ENCODE results near the gene SGK1.

DNA sequence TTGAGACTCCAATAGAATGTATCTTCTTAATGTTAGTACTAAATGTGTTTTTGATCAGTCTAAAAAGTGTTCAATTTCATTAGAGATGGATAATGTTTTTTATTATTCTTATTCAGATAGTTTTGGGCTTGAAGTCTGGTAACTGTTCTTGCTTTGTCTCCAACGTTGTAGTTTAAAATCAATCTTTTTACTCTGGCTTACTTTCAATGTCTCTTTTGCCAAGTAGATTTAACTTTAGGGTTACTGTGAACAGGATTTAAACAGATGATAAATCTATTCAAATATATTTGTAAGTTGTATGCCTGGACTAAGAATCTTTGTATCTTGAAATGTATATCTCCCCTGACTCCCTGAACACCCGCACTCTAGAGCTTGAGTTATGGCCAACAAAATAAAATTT, 51.1 kb downstream of the SGK1 start:
- TF ChIP-seq CTCF (conservative IDR thresholded peaks at IDR 0.05 in 1 of 2, IDR thresholded peaks at IDR 0.05 in 1 of 2; ENCODE audit: extremely low read depth in 1 of 2, insufficient read depth in 1 of 2, low read depth in 1 of 2, low read length in 2 of 2): no peak
- no peak for TF ChIP-seq EZH2 (IDR thresholded peaks at IDR 0.05; ENCODE audit: borderline replicate concordance, low read length)

Data from mammary epithelial cell (primary cell).